Activated T-cell treated with anti-CD3 and anti-CD28 coated beads, Interleukin-2, amount 50 U/mL, for 24 hours (primary cell): Measurements from ENCODE around the gene TEDC2.
"Not testable (repeated sequence)": the region's sequence is repeated elsewhere in the genome, so short reads cannot be mapped to it uniquely, and the experiment has no call there.

ENCODE experiments used
- DNase-seq: peaks from one replicate; pipeline ENCODE4 v3.0.0-alpha.2; 2020
- H3K27ac Mint-ChIP-seq: 2 replicates; pipeline ENCODE4 v1.8.0; 2020; ENCODE audit warnings: mild to moderate bottlenecking, mixed read lengths
- H3K27me3 Mint-ChIP-seq: 2 replicates; pipeline ENCODE4 v1.8.0; 2020; ENCODE audit warnings: mixed read lengths
- H3K36me3 Mint-ChIP-seq: 2 replicates; pipeline ENCODE4 v1.8.0; 2020; ENCODE audit warnings: low read depth, mixed read lengths
- H3K4me1 Mint-ChIP-seq: 2 replicates; pipeline ENCODE4 v1.8.0; 2020; ENCODE audit warnings: low read depth, mixed read lengths
- H3K4me3 Mint-ChIP-seq: 2 replicates; pipeline ENCODE4 v1.8.0; 2020; ENCODE audit warnings: mild to moderate bottlenecking, moderate library complexity, mixed read lengths
- H3K9me3 Mint-ChIP-seq: 2 replicates; pipeline ENCODE4 v1.8.0; 2020; ENCODE audit warnings: mixed read lengths

TEDC2 gene

GRCh38 chr16:2429771-2430663 is 29.9 kb upstream of the TEDC2 start:
- DNase-seq: peak; percentile 39
- no peaks in the 10 kb centered on the region for H3K27me3 Mint-ChIP-seq

GRCh38 chr16:2432286-2432685 is 27.6 kb upstream of the TEDC2 start:
- Mint-ChIP-seq H3K4me1 (peaks cover 26% of the 10 kb centered on the region), H3K36me3 (peaks cover 66% of the 10 kb centered on the region), H3K27me3 (no peaks in the 10 kb centered on the region), H3K4me3 (no peak overlapping the region), H3K27ac (no peak overlapping the region), H3K9me3 (no peaks in the 10 kb centered on the region)
- DNase-seq: no peak

More at GRCh38 chr16:2429771-2430663, 29.9 kb upstream of the TEDC2 start:
- Mint-ChIP-seq H3K36me3 (peaks cover 45% of the 10 kb centered on the region), H3K4me1 (peaks cover 26% of the 10 kb centered on the region), H3K4me3 (peak overlapping the region; percentile 89), H3K9me3 (no peaks in the 10 kb centered on the region), H3K27ac (peak overlapping the region; percentile 58)

GRCh38 chr16:2432801-2433505 is 27.0 kb upstream of the TEDC2 start:
- H3K36me3 Mint-ChIP-seq: peaks cover 72% of the 10 kb centered on the region
- H3K4me3 Mint-ChIP-seq: no peak overlapping the region
- peaks cover 24% of the 10 kb centered on the region for H3K4me1 Mint-ChIP-seq
- H3K9me3 Mint-ChIP-seq: no peaks in the 10 kb centered on the region
- no peak overlapping the region for H3K27ac Mint-ChIP-seq
- H3K27me3 Mint-ChIP-seq: no peaks in the 10 kb centered on the region
- DNase-seq: no peak

GRCh38 chr16:2435236-2435635 is 24.7 kb upstream of the TEDC2 start:
- H3K4me3 Mint-ChIP-seq, DNase-seq, H3K27ac Mint-ChIP-seq, H3K27me3 Mint-ChIP-seq, H3K9me3 Mint-ChIP-seq: not testable (repeated sequence)
- Mint-ChIP-seq H3K4me1 (peaks cover 17% of the 10 kb centered on the region), H3K36me3 (peaks cover 90% of the 10 kb centered on the region)

- Mint-ChIP-seq H3K27ac (no peak overlapping the region), H3K27me3 (no peaks in the 10 kb centered on the region), H3K9me3 (no peaks in the 10 kb centered on the region), H3K4me1 (peaks cover 10% of the 10 kb centered on the region), H3K4me3 (no peak overlapping the region), H3K36me3 (peaks cover 88% of the 10 kb centered on the region)
- DNase-seq: no peak
Measured at GRCh38 chr16:2436110-2436509, 23.8 kb upstream of the TEDC2 start.

GRCh38 chr16:2437032-2437790 is 22.7 kb upstream of the TEDC2 start:
- Mint-ChIP-seq H3K27ac (no peak overlapping the region), H3K9me3 (no peaks in the 10 kb centered on the region), H3K4me1 (peaks cover 9% of the 10 kb centered on the region), H3K27me3 (no peaks in the 10 kb centered on the region), H3K36me3 (peaks cover 82% of the 10 kb centered on the region), H3K4me3 (no peak overlapping the region)
- no peak for DNase-seq

GRCh38 chr16:2438121-2438520 is 21.8 kb upstream of the TEDC2 start:
- H3K36me3 Mint-ChIP-seq: peaks cover 74% of the 10 kb centered on the region
- H3K9me3 Mint-ChIP-seq: no peaks in the 10 kb centered on the region
- DNase-seq: no peak
- H3K27me3 Mint-ChIP-seq: no peaks in the 10 kb centered on the region
- no peak overlapping the region for H3K4me3 Mint-ChIP-seq
- H3K4me1 Mint-ChIP-seq: peaks cover 7% of the 10 kb centered on the region
- H3K27ac Mint-ChIP-seq: no peak overlapping the region

GRCh38 chr16:2439598-2439997 is 20.3 kb upstream of the TEDC2 start:
- Mint-ChIP-seq H3K4me3 (no peak overlapping the region), H3K27ac (peak overlapping the region; percentile 18)

GRCh38 chr16:2441143-2441804 is 18.6 kb upstream of the TEDC2 start:
- not testable (repeated sequence) for H3K9me3 Mint-ChIP-seq, H3K27ac Mint-ChIP-seq, DNase-seq, H3K27me3 Mint-ChIP-seq, H3K4me1 Mint-ChIP-seq, H3K4me3 Mint-ChIP-seq
- peaks cover 80% of the 10 kb centered on the region for H3K36me3 Mint-ChIP-seq

More at GRCh38 chr16:2439598-2439997, 20.3 kb upstream of the TEDC2 start:
- Mint-ChIP-seq H3K9me3 (no peaks in the 10 kb centered on the region), H3K36me3 (peaks cover 77% of the 10 kb centered on the region), H3K27me3 (no peaks in the 10 kb centered on the region), H3K4me1 (peaks cover 6% of the 10 kb centered on the region)
- no peak for DNase-seq

GRCh38 chr16:2443555-2443954 is 16.4 kb upstream of the TEDC2 start:
- no peak for DNase-seq
- Mint-ChIP-seq H3K36me3 (peaks cover 79% of the 10 kb centered on the region), H3K27ac (no peak overlapping the region), H3K27me3 (no peaks in the 10 kb centered on the region), H3K4me3 (no peak overlapping the region), H3K4me1 (peaks cover 6% of the 10 kb centered on the region), H3K9me3 (no peaks in the 10 kb centered on the region)

GRCh38 chr16:2447920-2448583 is 11.9 kb upstream of the TEDC2 start:
- no peak for DNase-seq
- no peaks in the 10 kb centered on the region for H3K27me3 Mint-ChIP-seq
- no peaks in the 10 kb centered on the region for H3K4me1 Mint-ChIP-seq
- no peak overlapping the region for H3K4me3 Mint-ChIP-seq
- no peak overlapping the region for H3K27ac Mint-ChIP-seq
- no peaks in the 10 kb centered on the region for H3K9me3 Mint-ChIP-seq
- H3K36me3 Mint-ChIP-seq: peaks cover 90% of the 10 kb centered on the region

GRCh38 chr16:2449118-2449517 is 10.8 kb upstream of the TEDC2 start:
- Mint-ChIP-seq H3K4me1 (no peaks in the 10 kb centered on the region), H3K36me3 (peaks cover 91% of the 10 kb centered on the region), H3K4me3 (no peak overlapping the region), H3K27ac (no peak overlapping the region), H3K27me3 (no peaks in the 10 kb centered on the region), H3K9me3 (no peaks in the 10 kb centered on the region)
- DNase-seq: no peak

- H3K4me3 Mint-ChIP-seq: no peak overlapping the region
- no peaks in the 10 kb centered on the region for H3K9me3 Mint-ChIP-seq
- H3K36me3 Mint-ChIP-seq: peaks cover 90% of the 10 kb centered on the region
- H3K27ac Mint-ChIP-seq: no peak overlapping the region
- no peaks in the 10 kb centered on the region for H3K27me3 Mint-ChIP-seq
- H3K4me1 Mint-ChIP-seq: no peaks in the 10 kb centered on the region
- DNase-seq: no peak
Measured at GRCh38 chr16:2450535-2450934, 9.4 kb upstream of the TEDC2 start.

GRCh38 chr16:2450975-2451381 is 8.9 kb upstream of the TEDC2 start:
- Mint-ChIP-seq H3K4me3 (no peak overlapping the region), H3K36me3 (peaks cover 90% of the 10 kb centered on the region), H3K9me3 (no peaks in the 10 kb centered on the region), H3K27me3 (no peaks in the 10 kb centered on the region), H3K27ac (no peak overlapping the region), H3K4me1 (no peaks in the 10 kb centered on the region)
- DNase-seq: no peak
